ENCODE data around the gene UBAP1L. TPM values are rescaled to one million over a fixed set of nuclear protein-coding genes. Genes with fewer than 3 reads are reported as not detected.

Gene UBAP1L
- total RNA-seq, 1 experiment from 2014 or later: 3.0 TPM

GRCh38 chr15:65057549-65057940, 57.5 kb downstream of the UBAP1L start:
- TF ChIP-seq CTCF (conservative IDR thresholded peaks at IDR 0.05): no peak
- no peak overlapping the region for H2BK120ac ChIP-seq (ENCODE audit: low read depth, low read length, poor library complexity, severe bottlenecking)
- Mint-ChIP-seq H3K27me3 (ENCODE audit: low read depth) (no peaks in the 10 kb centered on the region), H3K9me3 (no peaks in the 10 kb centered on the region), H3K27ac (no peak overlapping the region), H3K4me1 (no peaks in the 10 kb centered on the region), H3K36me3 (ENCODE audit: insufficient read depth in 1 of 3, low read depth in 3 of 3) (peaks cover 0 to 6% (median 4%) of the 10 kb centered on the region in 3 experiments; a peak in 3 of 7 replicates), H3K4me3 (no peak overlapping the region)
- H3K9me3 ChIP-seq (ENCODE audit: control insufficient read depth, low read depth, low read length): no peaks in the 10 kb centered on the region
- no peaks in the 10 kb centered on the region for H3K79me1 ChIP-seq (ENCODE audit: insufficient read depth, low read depth, low read length, poor library complexity, severe bottlenecking)
- H3K4ac ChIP-seq (ENCODE audit: low read depth, low read length): no peak overlapping the region
- no peaks in the 10 kb centered on the region for H3K79me2 ChIP-seq (ENCODE audit: insufficient read depth, low read length)
- no peak for DNase-seq
- H3K27me3 ChIP-seq (ENCODE audit: insufficient read depth, low read length): no peaks in the 10 kb centered on the region
- no peak overlapping the region for H2BK20ac ChIP-seq (ENCODE audit: low read depth, low read length, poor library complexity, severe bottlenecking)
- H4K20me1 ChIP-seq (ENCODE audit: control insufficient read depth, insufficient read depth, insufficient read length): no peaks in the 10 kb centered on the region
- no peak overlapping the region for H4K8ac ChIP-seq (replicated peaks; ENCODE audit: insufficient read length, low read depth, low read length)
- H3K56ac ChIP-seq (ENCODE audit: insufficient read length, low read depth, low read length): no peak overlapping the region
- H3K4me1 ChIP-seq (ENCODE audit: insufficient read depth, low read length): no peaks in the 10 kb centered on the region
- H4K5ac ChIP-seq (ENCODE audit: insufficient read length, low read depth, low read length): no peak overlapping the region
- H3K4me2 ChIP-seq (ENCODE audit: insufficient read depth, insufficient read length, low read length): no peak overlapping the region
- H2AFZ ChIP-seq (ENCODE audit: low read length): no peak overlapping the region
- H2BK12ac ChIP-seq (ENCODE audit: insufficient read length, low read depth, low read length): no peak overlapping the region
- WGBS (ENCODE audit: extremely low coverage, insufficient read length, low lambda C conversion rate): no CpG with 5 or more reads among the region's 8 CpGs
- no peak overlapping the region for H3K9ac ChIP-seq (ENCODE audit: extremely low read depth, insufficient read length, low read length)
- H3T11ph ChIP-seq (ENCODE audit: low read length): no peak overlapping the region
- no peak overlapping the region for H4K91ac ChIP-seq (ENCODE audit: insufficient read length, low read depth, low read length)
- H3K27ac ChIP-seq (ENCODE audit: insufficient read length, low read depth, low read length): no peak overlapping the region
- no peak overlapping the region for H3K14ac ChIP-seq (ENCODE audit: insufficient read depth, low read length)
- H2BK15ac ChIP-seq (ENCODE audit: low read depth, low read length): no peak overlapping the region
- no peak overlapping the region for H3K18ac ChIP-seq (ENCODE audit: insufficient read length, low read depth, low read length)
- no peaks in the 10 kb centered on the region for H3K23me2 ChIP-seq (ENCODE audit: insufficient read length, low read depth, low read length, poor library complexity, severe bottlenecking)
- H2BK5ac ChIP-seq (ENCODE audit: insufficient read length, low read length): no peak overlapping the region
- no peak overlapping the region for H2AK5ac ChIP-seq (ENCODE audit: insufficient read length, low read length)
- H3K23ac ChIP-seq (ENCODE audit: insufficient read length, low read depth, low read length): no peak overlapping the region

Measured in H9 (cell line).